K562 (cell line): Measurements from ENCODE around the gene TMEM185A. TPM values are rescaled to one million over a fixed set of nuclear protein-coding genes. Genes with fewer than 3 reads are reported as not detected.

ENCODE experiments used
- ATAC-seq: fragments of 200-7000 bp; cut with Tn5 transposase; 3 replicates; pipeline ENCODE4 v1.9.1; 2020; ENCODE audit warnings: moderate library complexity
- BruUV-seq: library from RNA; stranded (reverse); fragments of 400-500 nt; replicated peaks from 2 replicates; lab custom pipeline; 2021; lab: Mats Ljungman, UMichigan
- CTCF ChIA-PET: fragments of 300-600 bp; formaldehyde crosslinking; extraction: SDS; loops from one replicate; lab custom pipeline; 2021; ENCODE audit warnings: low intra/inter-chr PET ratio; lab: Yijun Ruan, JAX
- POLR2A ChIA-PET: fragments of 300-600, 350-650 bp; sonication (Branson Sonifier 250); formaldehyde crosslinking; extraction: SDS; loops from one replicate; lab custom pipeline; 2021; ENCODE audit warnings: antibody characterized with exemption, inconsistent platforms; lab: Yijun Ruan, JAX
- DNase-seq, 4 experiments: peaks; one replicate each; pipeline versions ENCODE4 v3.0.0 to v3.0.0-alpha.2; 2011 to 2018; ENCODE audit warnings: low spot score in 3 of 4, mixed read lengths in 3 of 4; ENCODE audit errors: extremely low read depth in 1 of 4
- FAIRE-seq: peaks from 2 replicates; lab custom pipeline; 2011; peaks lifted over from hg19 to GRCh38; lab: Jason Lieb, UNC
- H2AFZ ChIP-seq: 2 replicates; pipeline ENCODE4 v1.6.0; 2011; ENCODE audit warnings: low read depth, low read length, control low read depth, inconsistent platforms
- H3K27ac ChIP-seq: fragments of 200-600 bp; 3 replicates; pipeline ENCODE4 v1.8.0; 2011; ENCODE audit warnings: low read depth, mild to moderate bottlenecking, control low read depth, inconsistent platforms, low read length, moderate library complexity, mixed read lengths; ENCODE audit errors: extremely low read depth
- H3K27me3 ChIP-seq, 2 experiments: fragments of 300-600 bp in 1 of 2; 2 replicates in 1 of 2; 3 replicates in 1 of 2; pipeline versions ENCODE4 v1.6.0 to v1.8.0; 2011; ENCODE audit warnings: inconsistent platforms in 2 of 2, low read length in 2 of 2, mild to moderate bottlenecking in 1 of 2, mixed read lengths in 1 of 2, moderate library complexity in 1 of 2; ENCODE audit not compliant: control insufficient read depth in 2 of 2, insufficient read depth in 2 of 2
- H3K36me3 ChIP-seq: fragments of 300-600 bp; 3 replicates; pipeline ENCODE4 v1.8.0; 2011; ENCODE audit warnings: mild to moderate bottlenecking, low read length, inconsistent platforms; ENCODE audit not compliant: control insufficient read depth, insufficient read depth
- H3K4me1 ChIP-seq, 2 experiments: fragments of 200-600 bp in 1 of 2; replicated peaks in 1 of 2; 2 replicates in 1 of 2; 3 replicates in 1 of 2; pipeline versions ENCODE4 v1.5.1 to v1.8.0; 2011; ENCODE audit warnings: inconsistent platforms in 2 of 2, low read length in 2 of 2, mild to moderate bottlenecking in 1 of 2, mixed read lengths in 1 of 2, moderate library complexity in 1 of 2; ENCODE audit not compliant: control insufficient read depth in 2 of 2, insufficient read depth in 2 of 2
- H3K4me2 ChIP-seq: 2 replicates; pipeline ENCODE4 v1.6.1; 2011; ENCODE audit warnings: low read length, control low read depth, inconsistent platforms, mixed read lengths; ENCODE audit not compliant: insufficient read depth
- H3K4me3 ChIP-seq: fragments of 200-600 bp; sonication (generic), shearing (Covaris generic); 2 replicates; pipeline ENCODE4 v1.5.1; 2016; ENCODE audit warnings: control low read depth, inconsistent platforms
- H3K79me2 ChIP-seq: fragments of 200-600 bp; 3 replicates; pipeline ENCODE4 v1.8.0; 2011; ENCODE audit warnings: low read length, inconsistent platforms; ENCODE audit not compliant: control insufficient read depth, insufficient read depth
- H3K9ac ChIP-seq, 2 experiments: 2 replicates each; pipeline versions ENCODE4 v1.6.0 to v1.6.1; 2011; ENCODE audit warnings: low read depth in 2 of 2, low read length in 2 of 2, control low read depth in 1 of 2, inconsistent platforms in 1 of 2, mild to moderate bottlenecking in 1 of 2, mixed read lengths in 1 of 2; ENCODE audit not compliant: insufficient read depth in 1 of 2
- H3K9me1 ChIP-seq: one replicate; pipeline ENCODE4 v1.6.0; 2011; ENCODE audit warnings: inconsistent platforms, mild to moderate bottlenecking, low read length, moderate library complexity; ENCODE audit not compliant: control insufficient read depth, insufficient read depth
- H3K9me3 ChIP-seq: replicated peaks from 2 replicates; pipeline ENCODE4 v1.5.1; 2011; ENCODE audit warnings: low read depth, low read length, inconsistent platforms; ENCODE audit not compliant: control insufficient read depth, insufficient read depth
- H4K20me1 ChIP-seq: replicated peaks from 2 replicates; pipeline ENCODE4 v1.6.1; 2011; ENCODE audit warnings: low read length, inconsistent platforms, mixed read lengths; ENCODE audit not compliant: control insufficient read depth, insufficient read depth
- BMI1 ChIP-seq: fragments of 150-350 bp; IDR thresholded peaks from 2 replicates; pipeline ENCODE4 v1.6.1; 2014; ENCODE audit warnings: low read length
- CEBPB ChIP-seq: fragments of 450-650 bp; IDR thresholded peaks from 2 replicates; pipeline ENCODE4 v1.6.1; 2016; ENCODE audit warnings: missing genetic modification characterization, missing compliant biosample characterization
- DIDO1 ChIP-seq: fragments of 450-650 bp; IDR thresholded peaks from 2 replicates; pipeline ENCODE4 v1.6.1; 2016; ENCODE audit warnings: low read depth, missing biosample characterization, missing genetic modification characterization
- HDAC2 ChIP-seq: fragments of 450-650 bp; IDR thresholded peaks from 2 replicates; pipeline ENCODE4 v1.6.1; 2016; ENCODE audit warnings: mild to moderate bottlenecking
- MCM5 ChIP-seq: fragments of 450-650 bp; IDR thresholded peaks from 2 replicates; pipeline ENCODE4 v1.6.1; 2016; ENCODE audit warnings: low read depth
- MCM7 ChIP-seq, 2 experiments: fragments of 450-650 bp; IDR thresholded peaks; 2 replicates each; pipeline ENCODE4 v1.6.1; 2016 to 2018
- NCOA2 ChIP-seq, 2 experiments: fragments of 450-650 bp; IDR thresholded peaks; 2 replicates each; pipeline ENCODE4 v1.6.1; 2018; ENCODE audit warnings: mild to moderate bottlenecking in 2 of 2, moderate library complexity in 1 of 2; ENCODE audit not compliant: partially characterized antibody in 2 of 2
- NFATC3 ChIP-seq: fragments of 450-650 bp; IDR thresholded peaks from 2 replicates; pipeline ENCODE4 v1.6.1; 2017; ENCODE audit warnings: mild to moderate bottlenecking
- NFYB ChIP-seq: IDR thresholded peaks from 2 replicates; pipeline ENCODE4 v1.6.1; 2011; ENCODE audit warnings: mild to moderate bottlenecking, moderate library complexity; ENCODE audit not compliant: insufficient read length; ENCODE audit errors: extremely low read depth
- RBBP5 ChIP-seq: fragments of 200-600 bp; sonication (generic); IDR thresholded peaks from 2 replicates; pipeline ENCODE4 v1.6.1; 2012; ENCODE audit warnings: borderline replicate concordance, mild to moderate bottlenecking, low read length, control low read depth, inconsistent platforms; ENCODE audit not compliant: insufficient read depth, poor library complexity, severe bottlenecking
- RBFOX2 ChIP-seq: fragments of 200-400 bp; formaldehyde crosslinking; IDR thresholded peaks from 2 replicates; pipeline ENCODE4 v1.6.1; 2017; ENCODE audit warnings: low read depth, mild to moderate bottlenecking, low read length, moderate library complexity
- RFX7 ChIP-seq: fragments of 250-450 bp; sonication (Bioruptor Pico); IDR thresholded peaks from 2 replicates; pipeline ENCODE4 v1.5.1; 2021; ENCODE audit warnings: mild to moderate bottlenecking
- TCF3 ChIP-seq: sonication (generic); formaldehyde crosslinking; IDR thresholded peaks from 2 replicates; pipeline ENCODE4 v1.4.0; 2020; ENCODE audit warnings: mild to moderate bottlenecking, missing genetic modification reagents
- ZFP91 ChIP-seq: sonication (generic); formaldehyde crosslinking; IDR thresholded peaks from 2 replicates; pipeline ENCODE4 v1.8.0; 2022; ENCODE audit warnings: mild to moderate bottlenecking, missing genetic modification reagents
- WGBS: fragments of 100-300 bp; shearing (Covaris generic); methylation state at CpG from one replicate; pipeline ENCODE4 v1.1.6; 2016; ENCODE audit warnings: low coverage, mixed read lengths; ENCODE audit not compliant: insufficient coverage; ENCODE audit errors: missing lambda C conversion rate; 5-methylcytosine and 5-hydroxymethylcytosine counted together
- in situ Hi-C: fragments of 300-500 bp; cut with MboI; formaldehyde crosslinking; loops from 4 replicates; pipeline ENCODE4 v1.15.0; 2018; ENCODE audit warnings: inconsistent platforms, mixed read lengths
- intact Hi-C: fragments of 100-400 bp; cut with micrococcal nuclease; formaldehyde crosslinking; loops from 2 replicates; pipeline ENCODE4 v1.14.2; 2022
- polyA plus RNA-seq, 8 experiments: library from polyadenylated mRNA; depleted of rRNA in 4 of 8; stranded (reverse) in 5 of 8; unstranded in 3 of 8; fragments of >200 nt; fragmentation: Nextera tagmentation in 2 of 8; fragmentation: Illumina TruSeq in 1 of 8; extraction: Ambion mirVana in 2 of 8; extraction: Trizol in 1 of 8; gene quantifications; 2 replicates each; pipeline versions ENCODE4 v1.2.1 to v1.2.3, GENCODE V29; 2011 to 2014; ENCODE audit warnings: inconsistent platforms in 1 of 8, missing spikeins in 1 of 8
- total RNA-seq, 7 experiments: library from RNA; depleted of rRNA in 6 of 7; stranded (reverse); fragments of >200 nt in 6 of 7; fragmentation: Illumina TruSeq in 2 of 7; extraction: Trizol in 2 of 7; gene quantifications; 2 replicates each; pipeline versions ENCODE4 v1.2.1 to v1.2.3, GENCODE V29; 2011 to 2021; ENCODE audit warnings: low replicate concordance in 1 of 7

Gene TMEM185A
- total and polyA plus RNA-seq, 9 of the 15 experiments (the other 6 are each of a cell fraction or from before 2014, with no cell fraction given): 0.97 to 13.7 (median 5.4) TPM

GRCh38 chrX:149571770-149572169 is 59.8 kb downstream of the TMEM185A start (continued):
- no peak for TF ChIP-seq MCM7 (IDR thresholded peaks at IDR 0.05)
- no peak for TF ChIP-seq RBFOX2
- TF ChIP-seq HDAC2: no peak
- TF ChIP-seq NFYB: no peak
- TF ChIP-seq MCM5: no peak
- no peak for TF ChIP-seq TCF3 (CRISPR knock-in tag)
- TF ChIP-seq RBBP5: no peak
- TF ChIP-seq DIDO1 (tag): no peak

- no peak for ATAC-seq
- Histone ChIP-seq H3K27ac (no peak overlapping the region), H3K9ac (no peak overlapping the region), H3K79me2 (no peaks in the 10 kb centered on the region), H3K9me1 (no peaks in the 10 kb centered on the region), H3K27me3 (0 out of 5 replicates have a peak, but pooled peaks cover 0 to 4% of the 10 kb centered on the region in 2 experiments), H3K36me3 (no peaks in the 10 kb centered on the region), H3K9me3 (no peaks in the 10 kb centered on the region), H4K20me1 (no peaks in the 10 kb centered on the region), H3K4me3 (no peak overlapping the region), H3K4me2 (no peak overlapping the region), H3K4me1 (peaks cover 0 to 3% of the 10 kb centered on the region in 2 experiments; a peak in 2 of 5 replicates), H2AFZ (no peak overlapping the region)
- FAIRE-seq: no peak
- CTCF ChIA-PET: no interaction called here
- TF ChIP-seq RFX7 (CRISPR knock-in tag) (no peak), NFATC3 (no peak), BMI1 (no peak), ZFP91 (CRISPR knock-in tag) (no peak), NCOA2 (IDR thresholded peaks at IDR 0.05; ENCODE audit: partially characterized antibody in 2 of 2) (no peak), CEBPB (peak; percentile 18; the same call in 1 of the 2 replicates)
- in situ Hi-C loops: loop anchor here (10.0 kb wide), 1 partner anchor 56 kb away; no protein-coding TSS in a partner anchor
- intact Hi-C loops: no loop called here
- 3% methylated on average over 5 of the region's 6 CpGs for WGBS
- DNase-seq: peak in 1 of 4 experiments; percentile 2
- POLR2A ChIA-PET: no interaction called here
- no TSS peak for BruUV-seq
Measured at GRCh38 chrX:149570668-149571067, 60.9 kb downstream of the TMEM185A start.
